HepG2 (cell line): ENCODE results near the gene MFRP.

Source experiments
- NFE2 ChIP-seq: sonication (generic); formaldehyde crosslinking; IDR thresholded peaks from 2 replicates; pipeline ENCODE4 v1.4.0; 2020; ENCODE audit warnings: missing genetic modification reagents
- POLR2AphosphoS5 ChIP-seq: IDR thresholded peaks from 2 replicates; pipeline ENCODE4 v1.6.1; 2012; ENCODE audit warnings: low read depth, low read length
- RARA ChIP-seq: IDR thresholded peaks from 2 replicates; pipeline ENCODE4 v1.6.1; 2016; ENCODE audit warnings: missing genetic modification reagents, missing compliant biosample characterization

GRCh38 chr11:119389611-119390254, 43.2 kb upstream of the MFRP start:
- TF ChIP-seq RARA = no peak
- no peak for TF ChIP-seq POLR2AphosphoS5
- no peak for TF ChIP-seq NFE2
